ENCODE data around the gene CABCOCO1. TPM values are rescaled to one million over a fixed set of nuclear protein-coding genes. Genes with fewer than 3 reads are reported as not detected.

Gene CABCOCO1
- polyA plus RNA-seq, 1 of the 3 experiments (the other 2 are of a cell fraction): 0.71 TPM

DNA sequence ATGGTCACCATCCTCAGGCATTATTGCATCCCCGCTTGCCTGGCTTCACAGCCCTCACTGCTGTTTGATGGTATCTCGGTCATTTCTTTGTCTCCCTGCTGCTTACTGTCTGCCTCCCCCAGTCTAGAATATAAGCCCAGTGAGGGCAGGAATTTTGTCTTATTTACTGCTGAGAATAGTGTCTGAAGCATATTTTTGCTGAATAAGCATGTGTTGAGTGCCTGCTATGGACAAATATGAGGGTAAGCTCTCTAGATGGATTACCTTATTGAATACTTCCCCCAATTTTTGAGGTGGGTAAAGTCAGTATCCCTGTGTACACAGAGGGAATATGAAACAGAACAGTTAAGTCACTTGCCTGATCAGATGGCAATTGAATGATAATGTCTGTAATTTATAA, 36.5 kb upstream of the CABCOCO1 start:
- no peaks in the 10 kb centered on the region for H3K9me2 ChIP-seq
- H3K4me1 ChIP-seq (ENCODE audit: control insufficient read depth in 1 of 2, insufficient read depth in 2 of 2, low read depth in 1 of 2, low read length in 1 of 2): peaks cover 2 to 17% of the 10 kb centered on the region in 2 experiments; a peak in 2 of 4 replicates
- no peak overlapping the region for H3K9ac ChIP-seq
- H3F3A ChIP-seq (replicated peaks; ENCODE audit: insufficient read depth): peaks cover 26% of the 10 kb centered on the region
- H4K20me1 ChIP-seq (ENCODE audit: insufficient read depth): no peaks in the 10 kb centered on the region
- no peak overlapping the region for H3K27ac ChIP-seq (ENCODE audit: low read depth in 2 of 2, low read length in 1 of 2)
- WGBS (ENCODE audit: low lambda C conversion rate): 89% methylated on average over 2 of the region's 2 CpGs
- H3K36me3 ChIP-seq (replicated peaks in 1 of 2; ENCODE audit: control insufficient read depth in 1 of 2, insufficient read depth in 2 of 2, low read length in 1 of 2): no peaks in the 10 kb centered on the region
- no peak overlapping the region for H3K4me2 ChIP-seq
- ChIA-PET POLR2A (no interaction called here), CTCF (interaction anchor here (1.0 kb wide), 1 partner anchor 9 kb away, joined by 3 read pairs; no protein-coding TSS in a partner anchor)
- H3K79me2 ChIP-seq (ENCODE audit: insufficient read depth): no peaks in the 10 kb centered on the region
- TF ChIP-seq POLR2AphosphoS5 (IDR thresholded peaks at IDR 0.05; ENCODE audit: low read depth, low read length) (no peak), MXI1 (IDR thresholded peaks at IDR 0.05; ENCODE audit: low read depth, low read length) (no peak), TEAD4 (IDR thresholded peaks at IDR 0.05; ENCODE audit: borderline replicate concordance, insufficient read depth) (no peak)
- TF ChIP-seq, protein P1, sequence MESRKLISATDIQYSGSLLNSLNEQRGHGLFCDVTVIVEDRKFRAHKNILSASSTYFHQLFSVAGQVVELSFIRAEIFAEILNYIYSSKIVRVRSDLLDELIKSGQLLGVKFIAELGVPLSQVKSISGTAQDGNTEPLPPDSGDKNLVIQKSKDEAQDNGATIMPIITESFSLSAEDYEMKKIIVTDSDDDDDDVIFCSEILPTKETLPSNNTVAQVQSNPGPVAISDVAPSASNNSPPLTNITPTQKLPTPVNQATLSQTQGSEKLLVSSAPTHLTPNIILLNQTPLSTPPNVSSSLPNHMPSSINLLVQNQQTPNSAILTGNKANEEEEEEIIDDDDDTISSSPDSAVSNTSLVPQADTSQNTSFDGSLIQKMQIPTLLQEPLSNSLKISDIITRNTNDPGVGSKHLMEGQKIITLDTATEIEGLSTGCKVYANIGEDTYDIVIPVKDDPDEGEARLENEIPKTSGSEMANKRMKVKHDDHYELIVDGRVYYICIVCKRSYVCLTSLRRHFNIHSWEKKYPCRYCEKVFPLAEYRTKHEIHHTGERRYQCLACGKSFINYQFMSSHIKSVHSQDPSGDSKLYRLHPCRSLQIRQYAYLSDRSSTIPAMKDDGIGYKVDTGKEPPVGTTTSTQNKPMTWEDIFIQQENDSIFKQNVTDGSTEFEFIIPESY (IDR thresholded peaks at IDR 0.05; ENCODE audit: borderline replicate concordance, low read depth): no peak
- DNase-seq: no peak
- H3K27me3 ChIP-seq (ENCODE audit: insufficient read depth): no peaks in the 10 kb centered on the region
- H3K4me3 ChIP-seq (ENCODE audit: low read depth in 2 of 2, low read length in 1 of 2): no peak overlapping the region
- H3K9me3 ChIP-seq: no peaks in the 10 kb centered on the region
- H2AFZ ChIP-seq (ENCODE audit: low read depth): no peak overlapping the region

DNA sequence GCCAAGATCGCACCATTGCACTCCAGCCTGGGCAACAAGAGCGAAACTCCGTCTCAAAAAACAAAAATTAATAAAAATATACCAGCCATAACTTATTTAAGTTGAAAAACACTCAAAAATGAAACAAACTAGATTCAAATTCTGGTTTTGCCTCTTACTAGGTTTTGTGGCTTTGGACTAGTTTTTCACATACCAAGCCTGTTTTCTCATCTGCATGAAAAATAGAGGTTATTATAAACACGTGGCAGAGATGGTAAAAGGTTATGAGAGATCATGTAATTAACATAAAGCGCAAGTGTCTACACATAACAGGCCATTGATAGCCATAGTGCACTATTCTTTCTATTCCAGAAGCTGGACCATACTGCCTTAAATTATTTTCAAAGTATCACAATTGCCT, 35.5 kb upstream of the CABCOCO1 start:
- WGBS (ENCODE audit: low lambda C conversion rate): 86% methylated on average over 5 of the region's 5 CpGs
- H3K4me3 ChIP-seq (ENCODE audit: low read depth in 2 of 2, low read length in 1 of 2): no peak overlapping the region
- H2AFZ ChIP-seq (ENCODE audit: low read depth): peak overlapping the region; percentile 29; the same call in 1 of the 2 replicates
- H3K4me1 ChIP-seq (ENCODE audit: control insufficient read depth in 1 of 2, insufficient read depth in 2 of 2, low read depth in 1 of 2, low read length in 1 of 2): peaks cover 0 to 17% of the 10 kb centered on the region in 2 experiments; a peak in 1 of 4 replicates
- TF ChIP-seq JUND (IDR thresholded peaks at IDR 0.05) (no peak), GATA2 (CRISPR knock-in tag; IDR thresholded peaks at IDR 0.05) (no peak), EZH2phosphoT487 (IDR thresholded peaks at IDR 0.05; ENCODE audit: borderline replicate concordance, low read depth) (no peak), GABPA (IDR thresholded peaks at IDR 0.05; ENCODE audit: low read depth) (no peak), MEF2A (IDR thresholded peaks at IDR 0.05; ENCODE audit: borderline replicate concordance, low read depth) (no peak), RCOR1 (IDR thresholded peaks at IDR 0.05; ENCODE audit: low read length) (no peak), SMC3 (IDR thresholded peaks at IDR 0.05; ENCODE audit: low read depth, low read length) (no peak), TAF1 (IDR thresholded peaks at IDR 0.05; ENCODE audit: borderline replicate concordance, low read depth, low read length) (no peak), RXRA (IDR thresholded peaks at IDR 0.05; ENCODE audit: borderline replicate concordance, low read depth) (no peak), FOXJ3 (CRISPR knock-in tag; IDR thresholded peaks at IDR 0.05) (no peak), SIN3A (IDR thresholded peaks at IDR 0.05; ENCODE audit: borderline replicate concordance, low read depth, low read length) (no peak), NRF1 (IDR thresholded peaks at IDR 0.05; ENCODE audit: low read depth, low read length) (no peak), CHD2 (IDR thresholded peaks at IDR 0.05; ENCODE audit: low read length, partially characterized antibody) (no peak)
- no peaks in the 10 kb centered on the region for H4K20me1 ChIP-seq (ENCODE audit: insufficient read depth)
- no peaks in the 10 kb centered on the region for H3K9me3 ChIP-seq
- DNase-seq: no peak
- H3K36me3 ChIP-seq (replicated peaks in 1 of 2; ENCODE audit: control insufficient read depth in 1 of 2, insufficient read depth in 2 of 2, low read length in 1 of 2): no peaks in the 10 kb centered on the region
- H3K27me3 ChIP-seq (ENCODE audit: insufficient read depth): no peaks in the 10 kb centered on the region
- H3F3A ChIP-seq (replicated peaks; ENCODE audit: insufficient read depth): peaks cover 26% of the 10 kb centered on the region
- peak overlapping the region; percentile 6; the same call in 1 of the 2 replicates for H3K9ac ChIP-seq
- H3K4me2 ChIP-seq: 0 out of 2 replicates have a peak overlapping the region, but pooled peaks have one; percentile 58
- H3K27ac ChIP-seq (ENCODE audit: low read depth in 2 of 2, low read length in 1 of 2): peak overlapping the region; percentile 58 to 85; a peak in 3 of 4 replicates
- no peaks in the 10 kb centered on the region for H3K9me2 ChIP-seq
- POLR2A ChIA-PET: no interaction called here
- CTCF ChIA-PET: no interaction called here
- no peaks in the 10 kb centered on the region for H3K79me2 ChIP-seq (ENCODE audit: insufficient read depth)
